Measurements from ENCODE around the gene ARTN.

Gene ARTN

DNA sequence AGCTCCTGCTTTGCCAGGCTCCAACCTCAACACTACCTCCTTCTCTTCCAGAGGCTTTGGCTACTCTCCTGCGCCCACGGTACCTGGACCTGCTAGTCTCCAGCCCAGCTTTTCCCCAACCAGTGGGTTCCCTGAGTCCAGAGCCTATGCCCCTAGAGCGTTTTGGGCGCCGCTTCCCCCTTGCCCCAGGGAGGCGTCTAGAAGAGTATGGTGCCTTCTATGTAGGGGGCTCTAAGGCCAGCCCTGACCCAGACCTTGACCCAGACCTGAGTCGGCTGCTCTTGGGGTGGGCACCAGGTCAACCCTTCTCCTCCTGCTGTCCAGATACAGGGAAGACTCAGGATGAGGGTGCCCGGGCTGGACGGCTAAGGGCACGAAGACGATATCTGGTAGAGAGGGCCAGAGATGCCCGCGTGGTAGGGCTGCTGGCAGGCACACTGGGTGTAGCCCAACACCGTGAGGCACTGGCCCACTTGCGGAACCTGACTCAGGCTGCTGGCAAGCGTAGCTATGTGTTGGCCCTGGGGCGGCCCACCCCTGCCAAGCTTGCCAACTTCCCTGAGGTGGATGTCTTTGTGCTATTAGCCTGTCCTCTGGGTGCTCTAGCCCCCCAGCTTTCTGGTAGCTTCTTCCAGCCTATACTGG is 37.9 kb downstream of the ARTN start:
- DNase-seq (ENCODE audit: low spot score), result no peak

GRCh38 chr1:43973981-43974442 is 40.4 kb downstream of the ARTN start:
- DNase-seq (ENCODE audit: low spot score), result no peak

GRCh38 chr1:43974443-43975248 is 41.0 kb downstream of the ARTN start, which contains the start of gene ATP6V0B:
Gene ATP6V0B, plus strand, starts transcription at chr1:43974960. Its CDS starts 81 bp downstream, at chr1:43975041.
- peak; percentile 98 for DNase-seq (ENCODE audit: low spot score)

DNA sequence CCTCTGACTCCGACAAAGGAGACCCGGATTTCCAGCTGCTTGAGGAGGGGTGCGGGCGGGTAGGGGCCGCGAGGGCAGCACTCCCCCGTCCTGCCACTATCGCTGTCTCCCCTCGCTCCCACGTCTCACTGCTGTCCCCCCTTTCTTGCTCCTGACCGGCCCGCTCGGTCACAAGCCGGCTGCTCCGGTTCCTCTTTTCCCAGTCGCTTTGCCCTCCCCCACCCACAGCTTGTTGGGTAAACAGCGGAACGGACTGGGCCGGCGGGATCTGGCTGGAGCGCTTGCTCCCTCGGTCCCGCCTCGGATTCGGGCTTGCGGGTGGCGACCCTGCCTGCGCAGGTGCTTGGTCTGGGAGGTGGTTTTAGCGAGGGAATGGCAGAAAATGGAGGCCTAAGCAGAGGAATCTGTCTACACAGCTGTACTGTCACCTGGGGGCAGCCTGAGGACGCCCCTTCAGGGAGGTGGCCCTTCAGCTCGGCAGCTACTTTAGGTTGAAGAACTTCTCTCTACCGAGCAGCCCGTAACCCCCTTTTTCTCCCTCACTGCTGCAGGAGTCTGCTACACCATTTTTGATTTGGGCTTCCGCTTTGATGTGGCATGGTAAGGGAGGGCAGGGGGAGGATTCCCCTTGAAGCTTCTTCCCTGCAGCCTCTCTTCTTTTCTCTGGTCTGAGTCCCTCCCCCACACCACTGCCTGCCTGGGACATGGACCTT is 41.8 kb downstream of the ARTN start:
- DNase-seq (ENCODE audit: low spot score), result peak; percentile 58

DNA sequence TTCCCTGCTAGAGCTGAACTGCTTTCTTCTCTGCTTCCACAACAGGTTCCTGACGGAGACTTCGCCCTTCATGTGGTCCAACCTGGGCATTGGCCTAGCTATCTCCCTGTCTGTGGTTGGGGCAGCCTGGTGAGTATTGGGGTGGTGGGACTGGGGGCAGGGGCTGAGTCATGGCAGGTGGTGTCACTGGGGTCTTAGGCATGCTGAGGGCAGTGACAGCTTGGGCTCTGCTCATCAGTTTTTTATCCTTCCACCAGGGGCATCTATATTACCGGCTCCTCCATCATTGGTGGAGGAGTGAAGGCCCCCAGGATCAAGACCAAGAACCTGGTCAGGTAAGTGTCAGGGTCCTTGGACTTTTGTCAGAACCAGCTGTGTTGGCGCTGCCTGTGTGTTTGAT is 42.4 kb downstream of the ARTN start:
- no peak for DNase-seq (ENCODE audit: low spot score)

- DNase-seq (ENCODE audit: low spot score), result no peak
These were observed 43.3 kb downstream of the ARTN start for GRCh38 chr1:43976890-43977289.

- no peak for DNase-seq (ENCODE audit: low spot score)
These were observed 44.0 kb downstream of the ARTN start for GRCh38 chr1:43977376-43978263.

- no peak for DNase-seq (ENCODE audit: low spot score)
These were observed 44.6 kb downstream of the ARTN start for GRCh38 chr1:43978264-43978550.

GRCh38 chr1:43978551-43979260 is 45.1 kb downstream of the ARTN start, which contains the start of gene B4GALT2:
Gene B4GALT2, plus strand, starts transcription at chr1:43979210. Its CDS starts 1,951 bp downstream, at chr1:43981161.
- peak; percentile 91 for DNase-seq (ENCODE audit: low spot score)

- DNase-seq (ENCODE audit: low spot score), result no peak
These were observed 45.6 kb downstream of the ARTN start for GRCh38 chr1:43979261-43979527.

DNA sequence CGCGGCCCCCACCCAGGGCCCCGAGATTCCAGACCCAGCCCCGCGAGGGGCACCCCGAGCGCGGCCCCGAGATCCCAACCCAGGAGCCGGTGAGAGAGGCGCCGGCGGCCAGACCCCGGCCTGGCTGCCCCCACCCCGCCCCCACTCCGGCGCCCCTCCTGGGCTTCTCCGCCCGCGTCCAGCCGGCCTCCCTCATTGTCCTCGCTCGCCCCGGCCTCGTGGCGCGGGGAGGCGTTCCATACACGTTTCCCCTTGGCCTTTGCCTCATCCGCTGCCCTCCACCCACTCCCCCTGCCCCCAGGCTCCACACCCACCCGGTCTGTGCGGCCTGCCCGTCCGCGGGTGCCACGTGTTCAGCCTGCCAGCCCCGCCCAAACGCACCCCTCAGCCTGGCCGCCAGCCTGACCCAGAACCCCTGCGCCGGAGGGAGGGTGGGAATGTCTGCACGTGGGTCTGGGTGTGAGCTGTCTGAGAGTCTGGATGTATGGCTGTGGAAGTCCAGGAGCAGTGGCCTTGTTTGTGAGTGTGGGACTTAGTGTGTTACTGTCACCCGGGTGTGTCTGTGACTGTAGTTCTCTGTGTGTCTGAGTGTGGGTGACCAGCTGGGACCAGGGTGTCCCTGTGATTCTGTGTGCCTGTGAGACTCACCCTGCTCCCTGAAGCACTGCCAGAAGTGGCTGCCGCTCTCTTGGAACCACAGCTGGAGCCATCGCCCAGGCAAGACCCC is 46.1 kb downstream of the ARTN start:
- peak; percentile 75 for DNase-seq (ENCODE audit: low spot score)

DNA sequence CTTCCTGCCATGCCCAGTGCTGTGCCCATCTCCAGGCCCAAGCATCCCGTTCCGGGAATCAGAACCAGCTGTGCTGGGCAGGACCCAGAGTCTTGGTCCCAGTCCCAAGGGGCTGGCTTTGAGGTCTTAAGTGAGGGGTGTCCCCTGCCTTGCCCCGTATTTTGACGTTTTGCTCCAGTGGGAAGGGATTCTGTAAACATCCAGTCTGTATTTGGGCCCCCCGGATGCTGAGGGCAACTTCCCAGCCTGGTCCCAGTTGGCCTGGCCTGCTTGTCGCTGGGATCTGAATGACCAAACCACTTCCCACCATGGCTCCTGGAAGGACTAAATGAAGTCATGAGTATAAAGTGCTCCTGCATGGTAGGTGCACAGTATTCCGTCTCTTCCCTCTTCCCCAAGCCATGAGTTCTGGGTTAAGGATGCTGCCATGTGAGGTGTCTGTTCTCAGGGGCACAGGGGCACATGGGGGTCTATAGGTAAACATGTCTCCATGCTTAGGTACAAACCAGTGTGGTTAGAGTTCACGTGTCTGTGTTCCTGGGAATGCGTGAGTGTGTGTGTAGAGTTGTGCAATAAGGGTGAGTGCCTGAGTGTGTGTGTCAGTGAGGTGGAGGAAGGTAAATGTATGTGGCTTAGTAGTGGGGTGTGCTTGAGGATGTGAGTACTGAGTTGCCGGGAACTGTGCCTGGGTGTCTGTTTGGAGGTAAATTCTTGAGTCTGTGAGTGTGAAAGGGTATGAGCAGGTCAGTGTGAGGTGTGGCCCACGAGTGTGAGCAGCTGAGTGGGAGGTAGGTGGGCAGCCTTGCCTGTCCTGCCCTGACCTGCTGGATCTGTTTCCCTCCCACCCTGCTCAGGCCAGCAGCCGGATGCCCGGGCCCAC is 46.9 kb downstream of the ARTN start:
- DNase-seq (ENCODE audit: low spot score), result peak; percentile 22

DNA sequence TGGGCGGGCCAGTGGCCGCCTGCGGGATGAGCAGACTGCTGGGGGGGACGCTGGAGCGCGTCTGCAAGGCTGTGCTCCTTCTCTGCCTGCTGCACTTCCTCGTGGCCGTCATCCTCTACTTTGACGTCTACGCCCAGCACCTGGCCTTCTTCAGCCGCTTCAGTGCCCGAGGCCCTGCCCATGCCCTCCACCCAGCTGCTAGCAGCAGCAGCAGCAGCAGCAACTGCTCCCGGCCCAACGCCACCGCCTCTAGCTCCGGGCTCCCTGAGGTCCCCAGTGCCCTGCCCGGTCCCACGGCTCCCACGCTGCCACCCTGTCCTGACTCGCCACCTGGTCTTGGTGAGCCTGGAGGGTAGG is 47.5 kb downstream of the ARTN start:
- DNase-seq (ENCODE audit: low spot score), result no peak

DNA sequence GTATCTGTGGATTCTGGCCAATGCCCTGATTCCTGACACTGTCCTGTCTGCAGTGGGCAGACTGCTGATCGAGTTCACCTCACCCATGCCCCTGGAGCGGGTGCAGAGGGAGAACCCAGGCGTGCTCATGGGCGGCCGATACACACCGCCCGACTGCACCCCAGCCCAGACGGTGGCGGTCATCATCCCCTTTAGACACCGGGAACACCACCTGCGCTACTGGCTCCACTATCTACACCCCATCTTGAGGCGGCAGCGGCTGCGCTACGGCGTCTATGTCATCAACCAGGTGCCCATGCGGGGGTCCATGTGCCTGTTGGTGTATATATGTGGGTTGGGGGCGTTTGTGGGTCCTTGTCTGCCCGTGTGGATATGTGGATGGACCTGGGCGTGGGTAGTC is 48.0 kb downstream of the ARTN start:
- DNase-seq (ENCODE audit: low spot score), result no peak

DNA sequence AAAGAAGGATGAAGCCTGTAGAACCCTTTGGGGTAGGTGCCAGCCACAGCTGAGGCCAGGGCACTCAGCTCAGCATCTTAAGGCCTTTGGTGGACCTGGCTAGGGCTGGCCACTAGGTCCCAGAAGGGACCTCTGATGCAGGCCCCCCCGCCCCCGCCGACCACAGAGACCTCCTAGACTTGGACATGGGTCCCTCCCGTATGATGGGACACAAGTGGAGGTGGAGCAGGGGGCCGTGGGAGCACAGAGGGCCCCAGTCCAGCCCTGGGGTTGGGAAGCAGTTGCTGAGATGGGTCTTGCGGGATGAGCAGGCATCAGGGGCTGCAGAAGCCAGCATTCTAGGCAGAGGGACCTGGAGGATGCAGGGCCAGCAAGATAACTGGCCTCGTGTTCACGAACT is 48.6 kb downstream of the ARTN start:
- DNase-seq (ENCODE audit: low spot score), result no peak

DNA sequence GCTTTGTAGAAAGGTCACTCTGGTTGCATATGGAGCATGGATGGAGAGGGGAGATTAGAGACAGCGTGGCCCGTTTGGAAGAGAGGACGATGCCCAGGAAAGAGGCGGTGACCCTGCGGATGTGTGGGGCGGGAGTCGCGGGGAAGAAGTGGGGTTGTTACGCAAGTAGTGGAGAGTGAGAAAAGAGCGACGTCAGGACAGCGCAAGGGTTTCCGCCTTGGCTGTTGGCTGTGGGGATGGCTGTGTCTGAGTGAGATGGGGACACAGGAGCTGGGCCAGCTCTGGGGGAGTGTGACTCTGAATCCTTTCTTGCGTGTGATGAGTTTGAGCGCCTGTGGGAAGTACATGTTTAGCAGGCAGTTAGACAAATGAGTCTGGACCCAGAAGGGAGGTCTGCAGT is 49.2 kb downstream of the ARTN start:
- no peak for DNase-seq (ENCODE audit: low spot score)

GRCh38 chr1:43983253-43983899 is 49.8 kb downstream of the ARTN start:
- no peak for DNase-seq (ENCODE audit: low spot score)

GRCh38 chr1:43984855-43985254 is 51.3 kb downstream of the ARTN start:
- no peak for DNase-seq (ENCODE audit: low spot score)

DNA sequence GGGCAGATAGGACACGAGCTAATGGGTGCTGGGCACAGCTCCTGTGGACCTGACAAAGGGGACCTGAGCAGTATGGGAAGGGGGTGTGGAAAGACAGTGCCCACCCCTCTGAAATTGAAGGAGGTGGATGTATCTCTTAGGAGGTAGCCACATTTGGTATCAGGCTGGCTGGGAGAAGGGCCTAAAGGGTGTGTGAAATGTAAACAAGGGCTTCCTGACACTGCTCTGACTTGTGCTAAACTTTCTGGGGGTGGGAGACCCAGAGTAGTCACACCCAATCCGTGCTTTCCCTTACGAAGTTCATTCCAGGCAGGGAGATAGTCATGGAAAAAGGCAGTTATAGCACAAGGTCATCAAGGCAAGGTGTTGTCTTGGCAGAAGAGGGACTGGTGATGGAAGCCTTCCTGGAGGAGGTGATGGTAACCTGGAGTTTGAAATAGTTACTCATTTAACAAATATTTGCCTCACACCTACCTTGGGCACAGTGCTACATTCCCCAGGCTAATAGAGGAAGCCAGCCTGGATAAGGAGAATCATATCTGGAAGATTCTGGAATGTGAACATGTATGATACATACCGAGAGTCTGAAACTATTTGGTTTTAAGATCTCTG is 52.5 kb downstream of the ARTN start:
- DNase-seq (ENCODE audit: low spot score), result no peak
